Neural cell (in vitro differentiated cells): ENCODE results near the gene SPARC. TPM values are rescaled to one million over a fixed set of nuclear protein-coding genes. Genes with fewer than 3 reads are reported as not detected.

Experiments used
- H2AFZ ChIP-seq: fragments of 200-600, 300-800 bp; sonication (generic), shearing (Covaris generic); 2 replicates; pipeline ENCODE4 v1.6.0; 2014; ENCODE audit warnings: low read depth, mild to moderate bottlenecking, antibody characterized with exemption, low read length, moderate library complexity
- H3F3A ChIP-seq: fragments of 200-600 bp; shearing (Covaris generic); 2 replicates; pipeline ENCODE4 v1.6.1; 2016; ENCODE audit warnings: mild to moderate bottlenecking, moderate library complexity, mixed read lengths, antibody characterized with exemption, low read length; ENCODE audit not compliant: insufficient read depth, poor library complexity, severe bottlenecking
- H3K27ac ChIP-seq: fragments of 200-600, 300-800 bp; sonication (generic), shearing (Covaris generic); 2 replicates; pipeline ENCODE4 v1.5.1; 2014; ENCODE audit warnings: mild to moderate bottlenecking, low read length, moderate library complexity
- H3K27me3 ChIP-seq: fragments of 300-800, 200-600 bp; sonication (generic), shearing (Covaris generic); 2 replicates; pipeline ENCODE4 v1.6.0; 2014; ENCODE audit warnings: mild to moderate bottlenecking, low read depth, low read length, moderate library complexity; ENCODE audit not compliant: insufficient read depth
- H3K36me3 ChIP-seq: fragments of 300-800, 200-600 bp; sonication (generic), shearing (Covaris generic); 2 replicates; pipeline ENCODE4 v1.5.1; 2014; ENCODE audit warnings: mild to moderate bottlenecking, antibody characterized with exemption, low read length, moderate library complexity; ENCODE audit not compliant: insufficient read depth
- H3K4me2 ChIP-seq: fragments of 300-800, 200-600 bp; sonication (generic), shearing (Covaris generic); 2 replicates; pipeline ENCODE4 v1.6.0; 2014; ENCODE audit warnings: mild to moderate bottlenecking, low read length
- H3K4me3 ChIP-seq: fragments of 300-800, 200-600 bp; sonication (generic), shearing (Covaris generic); 2 replicates; pipeline ENCODE4 v1.5.1; 2014; ENCODE audit warnings: mild to moderate bottlenecking, low read length, moderate library complexity
- H3K79me2 ChIP-seq: fragments of 200-600 bp; shearing (Covaris generic); replicated peaks from 2 replicates; pipeline ENCODE4 v1.6.0; 2014; ENCODE audit warnings: mild to moderate bottlenecking, low read length, moderate library complexity; ENCODE audit not compliant: insufficient read depth
- H3K9ac ChIP-seq: fragments of 300-800, 200-600 bp; sonication (generic), shearing (Covaris generic); 2 replicates; pipeline ENCODE4 v1.6.1; 2016; ENCODE audit warnings: mild to moderate bottlenecking, low read length, mixed read lengths
- H3K9me2 ChIP-seq: fragments of 200-600 bp; shearing (Covaris generic); 2 replicates; pipeline ENCODE4 v1.6.1; 2016; ENCODE audit warnings: mild to moderate bottlenecking, low read length, mixed read lengths; ENCODE audit not compliant: insufficient read depth
- H3K9me3 ChIP-seq: fragments of 200-600, 300-800 bp; sonication (generic), shearing (Covaris generic); 2 replicates; pipeline ENCODE4 v1.6.1; 2016; ENCODE audit warnings: mild to moderate bottlenecking, mixed run types, low read length, moderate library complexity, mixed read lengths
- H4K20me1 ChIP-seq: fragments of 200-600 bp; shearing (Covaris generic); 2 replicates; pipeline ENCODE4 v1.6.1; 2016; ENCODE audit warnings: mild to moderate bottlenecking, mixed run types; ENCODE audit not compliant: insufficient read depth
- CTCF ChIP-seq: fragments of 450-650 bp; IDR thresholded peaks from 2 replicates; pipeline ENCODE4 v1.5.1; 2014; ENCODE audit warnings: antibody characterized with exemption, mild to moderate bottlenecking, moderate library complexity; ENCODE audit not compliant: poor library complexity, severe bottlenecking
- EP300 ChIP-seq: fragments of 450-650 bp; conservative IDR thresholded peaks from 2 replicates; pipeline ENCODE4 v1.6.1; 2014; ENCODE audit warnings: antibody characterized with exemption, mild to moderate bottlenecking, moderate library complexity; ENCODE audit not compliant: poor library complexity, severe bottlenecking
- EZH2 ChIP-seq: fragments of 200-600, 300-800 bp; shearing (Covaris generic), sonication (generic); IDR thresholded peaks from 2 replicates; pipeline ENCODE4 v1.6.1; 2014; ENCODE audit warnings: antibody characterized with exemption, low read length, borderline replicate concordance, mild to moderate bottlenecking; ENCODE audit not compliant: insufficient read depth, poor library complexity, severe bottlenecking
- MXI1 ChIP-seq: fragments of 450-650 bp; conservative IDR thresholded peaks from 2 replicates; pipeline ENCODE4 v1.6.1; 2014; ENCODE audit warnings: antibody characterized with exemption, mild to moderate bottlenecking; ENCODE audit not compliant: poor library complexity, severe bottlenecking
- POLR2AphosphoS5 ChIP-seq: IDR thresholded peaks from 2 replicates; pipeline ENCODE4 v1.6.1; 2012
- RAD21 ChIP-seq: fragments of 450-650 bp; conservative IDR thresholded peaks from 2 replicates; pipeline ENCODE4 v1.6.1; 2014; ENCODE audit warnings: antibody characterized with exemption, mild to moderate bottlenecking, moderate library complexity
- REST ChIP-seq: IDR thresholded peaks from 2 replicates; pipeline ENCODE4 v1.6.1; 2012; ENCODE audit warnings: borderline replicate concordance
- SMC3 ChIP-seq: fragments of 450-650 bp; conservative IDR thresholded peaks from 2 replicates; pipeline ENCODE4 v1.6.1; 2014; ENCODE audit warnings: antibody characterized with exemption, mild to moderate bottlenecking, moderate library complexity; ENCODE audit not compliant: poor library complexity
- TAF1 ChIP-seq: IDR thresholded peaks from 2 replicates; pipeline ENCODE4 v1.6.1; 2012; ENCODE audit warnings: low read depth
- polyA plus RNA-seq: library from polyadenylated mRNA; depleted of rRNA; stranded (reverse); fragments of >200 nt; gene quantifications from 2 replicates; pipeline ENCODE4 v1.2.3, GENCODE V29; 2014

SPARC gene
- polyA plus RNA-seq, 1 donor from 2014 or later: 15.3 TPM

GRCh38 chr5:151637676-151638075 is 49.0 kb downstream of the SPARC start:
- H3F3A ChIP-seq: no peaks in the 10 kb centered on the region
- no peaks in the 10 kb centered on the region for H4K20me1 ChIP-seq
- no peak overlapping the region for H3K9ac ChIP-seq
- no peak for TF ChIP-seq RAD21
- no peak for TF ChIP-seq SMC3
- no peak for TF ChIP-seq EP300
- TF ChIP-seq POLR2AphosphoS5: no peak
- TF ChIP-seq EZH2: no peak
- no peak for TF ChIP-seq MXI1
- no peak for TF ChIP-seq REST
- no peak for TF ChIP-seq TAF1
- TF ChIP-seq CTCF: no peak
- H3K79me2 ChIP-seq: no peaks in the 10 kb centered on the region
- no peaks in the 10 kb centered on the region for H3K27me3 ChIP-seq
- H3K4me2 ChIP-seq: no peak overlapping the region
- H3K9me3 ChIP-seq: no peaks in the 10 kb centered on the region
- H3K27ac ChIP-seq: no peak overlapping the region
- no peak overlapping the region for H2AFZ ChIP-seq
- H3K9me2 ChIP-seq: no peaks in the 10 kb centered on the region
- no peak overlapping the region for H3K4me3 ChIP-seq
- no peaks in the 10 kb centered on the region for H3K36me3 ChIP-seq

GRCh38 chr5:151633892-151634291 is 52.8 kb downstream of the SPARC start:
- Histone ChIP-seq H3K4me2 (no peak overlapping the region), H3K9me3 (no peaks in the 10 kb centered on the region), H2AFZ (no peak overlapping the region), H3K36me3 (no peaks in the 10 kb centered on the region), H3K9ac (no peak overlapping the region), H3K27ac (no peak overlapping the region), H3F3A (no peaks in the 10 kb centered on the region), H3K9me2 (no peaks in the 10 kb centered on the region), H3K79me2 (no peaks in the 10 kb centered on the region), H4K20me1 (no peaks in the 10 kb centered on the region), H3K27me3 (no peaks in the 10 kb centered on the region), H3K4me3 (no peak overlapping the region)
- TF ChIP-seq RAD21 (no peak), EP300 (no peak), REST (no peak), EZH2 (no peak), POLR2AphosphoS5 (no peak)
